Anterior cingulate cortex (tissue), 58 donors: Measurements from ENCODE around the gene LRRN4CL.
"Not testable (repeated sequence)": the region's sequence is repeated elsewhere in the genome, so short reads cannot be mapped to it uniquely, and the experiment has no call there.

Experiments used
- DNase-seq, 58 donors: peaks; one replicate each; lab custom pipeline; 2025; lab: John Stamatoyannopoulos, UW

LRRN4CL gene

DNA sequence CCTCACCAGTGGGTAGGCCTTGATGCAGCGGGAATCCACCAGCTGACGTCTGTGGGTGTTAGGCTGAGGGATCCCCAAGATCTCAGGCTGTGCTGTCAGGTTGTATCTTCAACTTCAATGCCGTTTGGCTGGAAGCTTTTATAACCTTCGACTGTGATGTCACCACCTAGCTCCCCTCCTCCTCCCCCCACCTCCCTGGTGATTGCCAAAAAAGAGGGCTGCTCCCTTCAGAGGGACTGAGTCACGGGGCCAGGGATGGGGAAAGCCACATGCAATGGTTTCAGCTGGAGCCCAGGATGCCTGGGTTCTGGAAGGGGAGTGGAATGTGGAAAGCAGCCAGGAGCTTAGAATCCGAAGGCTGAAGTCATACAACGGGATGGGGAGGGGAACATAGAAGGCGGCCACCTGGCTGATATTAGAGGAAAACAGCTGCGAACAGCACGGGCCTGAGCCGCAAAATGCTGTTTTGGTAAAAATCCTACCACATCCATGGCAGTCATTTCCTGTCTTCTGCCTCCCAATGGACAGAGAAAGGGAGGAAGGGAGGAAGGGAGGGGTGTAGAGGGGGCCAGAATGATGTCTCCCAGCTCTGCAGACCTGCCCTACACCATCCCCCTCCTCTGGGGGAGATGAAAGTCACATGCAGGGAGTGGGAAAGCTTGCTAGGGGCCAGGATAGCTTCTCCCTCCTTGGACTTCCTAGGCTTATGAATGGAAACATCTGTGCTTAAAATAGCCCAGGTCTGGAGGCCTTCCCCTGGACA lies at the start of gene LRRN4CL:
TSS of gene LRRN4CL (minus strand) at position 110 of the 763 bp plus-strand sequence. CDS start 1,022 bp downstream, outside the sequence.
- DNase-seq, result peak in 23 of 58 donors; percentile 11 to 79 (median 29)

DNA sequence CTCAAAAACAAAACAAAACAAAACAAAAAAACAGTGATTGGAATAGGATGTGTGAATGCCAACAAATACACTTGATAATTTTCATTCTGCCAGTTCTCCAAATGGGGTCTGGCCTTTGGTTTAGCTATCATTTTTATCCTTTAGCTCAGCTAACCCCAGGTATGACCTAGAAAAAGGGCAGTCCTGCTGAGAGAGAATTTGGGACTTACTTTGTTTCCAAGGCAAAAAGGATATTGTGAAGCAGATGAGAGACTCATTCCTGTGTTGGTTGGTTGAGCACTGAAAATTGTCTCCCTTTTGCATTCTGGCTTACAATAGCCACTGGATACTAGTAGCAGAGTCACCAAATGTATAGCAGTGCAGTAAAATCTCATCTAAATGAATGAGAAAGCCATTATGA lies 47.9 kb upstream of the LRRN4CL start:
- no peak for DNase-seq

DNA sequence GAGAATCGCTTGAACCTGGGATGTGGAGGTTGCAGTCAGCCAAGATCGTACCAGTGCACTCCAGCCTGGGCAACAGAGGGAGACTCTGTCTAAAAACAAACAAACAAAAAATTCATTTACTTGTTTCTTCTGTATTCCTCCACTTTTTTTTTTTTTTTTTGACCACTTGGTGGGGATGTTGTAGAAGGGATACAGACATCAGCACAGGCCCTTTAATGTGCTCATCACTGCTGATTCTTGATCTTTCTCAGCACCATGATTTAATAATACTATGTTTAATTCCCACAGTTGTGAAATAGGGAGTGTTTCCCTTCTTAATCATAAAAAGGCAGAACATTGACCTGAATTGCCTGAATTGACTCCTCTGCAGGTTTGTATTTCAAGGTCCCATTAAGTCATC lies 43.5 kb upstream of the LRRN4CL start:
- peak in 1 of 58 donors; percentile 41 for DNase-seq

DNA sequence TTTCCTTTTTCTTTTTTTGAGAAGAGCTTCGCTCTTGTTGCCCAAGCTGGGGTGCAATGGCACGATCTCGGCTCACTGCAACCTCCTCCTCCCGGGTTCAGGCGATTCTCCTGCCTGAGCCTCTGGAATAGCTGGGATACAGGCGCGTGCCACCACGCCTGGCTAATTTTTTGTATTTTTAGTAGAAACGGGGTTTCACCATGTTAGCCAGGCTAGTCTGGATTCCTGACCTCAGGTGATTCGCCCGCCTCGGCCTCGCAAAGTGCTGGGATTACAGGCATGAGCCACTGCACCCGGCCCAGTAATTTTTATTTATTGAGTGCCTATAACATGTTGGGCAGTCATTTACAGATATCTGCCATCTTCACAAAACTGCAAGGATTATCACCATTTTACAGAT lies 40.7 kb upstream of the LRRN4CL start:
- DNase-seq, result not testable (repeated sequence)

DNA sequence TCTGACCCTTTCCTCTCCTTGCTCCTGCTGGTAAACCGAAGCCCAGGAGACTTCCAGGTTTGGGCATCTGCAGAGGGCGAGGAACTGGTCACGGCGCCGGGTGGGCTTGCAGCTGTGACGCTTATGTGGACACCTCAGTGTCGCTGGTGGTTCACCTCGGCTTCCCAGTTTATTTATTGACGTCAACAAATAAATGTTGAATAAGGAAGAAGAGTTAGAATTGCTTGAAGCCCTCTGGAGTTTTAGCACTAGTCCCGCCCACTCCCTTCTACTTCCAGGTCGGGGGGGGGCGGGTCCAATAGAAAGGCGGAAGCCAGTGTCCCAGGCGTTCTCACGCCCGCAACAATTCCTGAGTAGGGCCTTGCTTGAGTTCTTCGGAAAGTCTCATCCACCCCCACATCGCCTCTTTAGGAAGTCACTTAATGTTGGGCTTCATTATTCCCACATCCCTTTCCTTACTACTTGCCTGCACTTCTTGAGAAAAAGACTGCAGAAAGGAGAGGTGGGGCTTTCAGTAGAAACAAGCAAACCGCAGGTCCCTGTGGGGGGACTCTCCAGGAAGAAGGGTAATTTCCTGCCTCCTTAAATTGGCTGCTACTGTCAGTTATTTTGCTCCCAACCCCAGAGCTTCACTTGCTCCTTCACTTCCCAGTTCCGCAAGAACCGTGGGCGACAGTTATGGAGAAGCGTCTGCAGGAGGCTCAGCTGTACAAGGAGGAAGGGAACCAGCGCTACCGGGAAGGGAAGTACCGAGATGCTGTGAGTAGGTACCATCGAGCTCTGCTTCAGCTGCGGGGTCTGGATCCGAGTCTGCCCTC lies 39.0 kb upstream of the LRRN4CL start, which contains the start of gene TTC9C:
TSS of gene TTC9C (plus strand) at position 316 of the 818 bp plus-strand sequence. CDS start at position 679, 363 bp downstream.
- DNase-seq, result peak in 57 of 58 donors; percentile 43 to 94 (median 83)

DNA sequence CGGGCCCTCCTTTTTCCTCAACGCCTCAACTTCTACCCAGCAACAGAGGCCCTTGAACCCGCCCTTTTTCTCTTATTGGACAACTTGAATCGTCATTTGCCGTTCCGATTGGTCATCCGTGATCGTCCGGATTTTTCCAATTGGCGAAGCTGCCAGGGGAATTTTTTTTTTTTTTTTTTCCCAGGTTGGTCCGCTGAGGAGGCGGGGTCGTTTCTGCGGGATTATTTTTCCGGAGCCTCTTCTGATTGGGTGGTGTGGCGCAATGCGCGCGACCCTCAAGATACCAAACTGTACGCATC lies 38.5 kb upstream of the LRRN4CL start:
- DNase-seq, result peak in 57 of 58 donors; percentile 60 to 98 (median 88)

DNA sequence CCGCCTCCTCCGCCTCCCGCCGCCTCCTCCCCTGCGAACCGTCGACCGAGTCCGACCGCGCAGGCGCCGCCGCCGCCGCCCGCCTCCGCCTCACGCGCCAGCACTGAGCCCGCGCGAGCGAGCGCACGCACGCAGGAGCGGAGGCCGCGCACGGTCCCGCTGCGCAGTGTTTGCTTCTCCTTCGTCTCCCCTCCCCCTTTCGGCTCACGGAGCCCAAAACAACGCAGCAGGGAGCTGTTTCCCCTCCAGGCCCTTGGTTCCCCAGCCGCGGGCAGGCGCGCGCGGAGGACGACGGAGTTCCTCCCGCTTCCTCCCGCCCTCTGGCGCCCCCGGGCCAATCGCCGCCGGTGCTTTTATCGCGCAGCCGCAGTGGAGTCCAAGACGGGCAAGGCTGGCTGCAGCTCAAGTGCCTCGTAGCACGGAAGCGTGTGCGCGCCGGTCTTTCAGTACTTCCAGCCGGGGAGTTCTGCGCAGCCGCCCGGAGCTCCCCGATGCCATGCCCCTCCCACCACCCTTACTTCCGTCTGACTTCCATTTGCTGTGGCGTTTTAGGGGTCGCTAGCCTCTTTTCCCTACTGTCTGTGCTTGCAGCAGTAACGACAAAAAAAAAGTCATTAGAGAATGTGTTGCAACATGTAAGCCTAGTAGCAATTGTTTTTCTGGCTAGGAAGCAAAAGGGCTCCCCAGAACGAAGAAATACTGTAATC lies 38.0 kb upstream of the LRRN4CL start, which contains the start of gene HNRNPUL2:
TSS of gene HNRNPUL2 (minus strand) at position 293 of the 707 bp plus-strand sequence. CDS start 301 bp downstream, outside the sequence.
- DNase-seq, result peak; percentile 85 to 99 (median 97)

DNA sequence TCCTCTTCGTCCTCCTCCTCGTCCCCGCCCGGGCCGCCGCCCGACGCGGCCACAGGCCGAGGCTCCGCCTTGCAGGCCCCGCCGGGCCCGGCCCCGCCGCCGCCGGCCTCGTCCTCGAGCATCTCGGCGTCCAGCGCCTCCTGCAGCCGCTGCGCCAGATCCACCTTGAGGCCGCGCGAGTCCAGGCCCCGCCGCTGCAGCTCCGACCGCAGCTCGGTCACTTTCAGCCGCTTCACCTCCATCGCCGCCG lies 37.5 kb upstream of the LRRN4CL start:
- peak in 2 of 58 donors; percentile 66 to 67 for DNase-seq

DNA sequence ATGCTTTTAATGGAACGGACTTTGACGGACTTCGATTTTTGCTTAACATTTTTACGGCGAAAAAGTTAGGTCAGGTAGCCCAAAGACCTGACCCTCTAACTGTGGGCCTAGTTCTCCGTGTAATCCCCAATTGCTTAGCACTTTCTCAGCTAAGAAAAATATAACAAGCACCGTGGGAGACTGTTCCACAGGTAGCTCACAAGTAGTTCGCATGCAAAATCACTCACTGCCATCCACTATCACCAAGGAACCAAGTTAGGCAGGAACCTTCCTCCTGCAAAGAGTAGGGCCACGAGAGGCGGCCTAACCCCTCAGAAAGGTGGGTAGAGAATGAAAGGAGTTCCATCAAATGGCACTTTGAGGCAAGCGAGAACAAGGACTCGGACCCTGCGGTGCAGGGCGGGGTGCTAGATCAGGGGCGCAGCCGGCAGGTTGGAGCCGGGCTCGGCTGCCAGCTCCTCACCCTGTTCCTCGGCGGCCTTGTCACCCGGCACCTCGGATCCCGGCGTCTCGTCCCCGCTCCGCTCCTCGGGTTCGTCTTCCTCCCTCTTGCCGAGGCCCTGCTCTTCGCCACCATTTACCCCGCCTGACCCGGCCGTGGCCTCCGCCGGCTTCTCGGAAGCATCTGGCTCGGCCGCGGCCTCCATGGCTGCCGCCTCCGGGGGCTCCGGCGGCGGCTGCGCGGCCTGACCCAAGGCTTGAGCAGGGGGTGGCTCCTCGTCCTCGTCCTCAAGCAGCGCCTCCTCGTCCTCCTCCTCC lies 37.0 kb upstream of the LRRN4CL start:
- peak in 9 of 58 donors; percentile 22 to 58 (median 38) for DNase-seq

DNA sequence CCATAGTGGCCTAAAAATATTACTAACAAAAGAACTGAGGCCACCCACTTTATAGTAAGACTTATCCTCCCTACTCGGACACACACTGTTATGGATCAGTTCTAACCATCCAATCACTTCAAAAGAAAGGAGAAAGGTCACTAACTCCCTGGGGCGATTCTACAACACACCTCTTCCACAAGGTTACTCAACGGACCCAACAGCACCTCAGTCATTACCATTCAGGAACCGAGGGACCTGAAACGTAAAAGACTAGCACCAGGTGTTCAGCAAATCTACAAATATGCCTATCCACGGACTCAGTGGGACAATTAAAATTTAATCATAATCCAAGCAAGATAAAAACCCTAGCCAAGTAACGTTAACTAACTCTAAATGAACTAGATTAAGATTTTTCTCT lies 36.3 kb upstream of the LRRN4CL start:
- no peak for DNase-seq

DNA sequence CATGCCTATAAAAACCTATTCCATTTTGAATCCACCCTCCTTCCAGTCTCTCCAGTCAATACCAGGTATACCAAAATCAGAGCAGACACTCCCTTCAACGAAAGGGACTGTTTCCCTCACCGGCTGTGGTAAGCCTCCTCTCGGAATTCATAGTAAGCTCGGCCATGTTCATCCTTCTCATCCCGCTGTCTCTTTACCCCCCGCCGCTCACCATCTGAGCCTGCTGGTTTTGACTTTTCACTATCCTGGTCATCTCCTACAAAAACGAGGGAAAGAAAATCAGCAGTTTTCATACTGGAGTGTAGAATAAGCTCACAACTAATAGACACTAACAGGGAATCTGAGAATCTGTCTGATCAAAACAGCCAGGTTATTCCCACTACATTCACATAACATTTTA lies 34.8 kb upstream of the LRRN4CL start:
- DNase-seq, result no peak

DNA sequence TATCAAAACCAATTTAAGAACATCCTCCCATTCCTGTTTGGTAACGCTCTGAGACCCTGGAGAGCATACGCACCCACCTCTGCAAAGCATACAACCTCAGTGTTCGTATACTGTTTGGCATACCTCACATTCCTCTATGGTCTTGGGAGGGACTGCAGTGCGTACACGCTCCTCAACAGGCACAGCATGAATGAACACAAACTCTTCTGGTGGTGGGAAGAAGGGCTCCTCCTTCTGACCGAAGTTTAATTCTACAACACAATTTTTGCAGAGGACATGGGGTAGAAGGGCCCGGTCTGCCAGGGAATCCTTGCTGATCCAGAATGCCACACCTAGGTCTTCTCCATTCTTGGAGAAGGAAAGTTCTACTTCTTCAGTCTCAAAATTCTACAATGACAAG lies 32.7 kb upstream of the LRRN4CL start:
- DNase-seq, result no peak

DNA sequence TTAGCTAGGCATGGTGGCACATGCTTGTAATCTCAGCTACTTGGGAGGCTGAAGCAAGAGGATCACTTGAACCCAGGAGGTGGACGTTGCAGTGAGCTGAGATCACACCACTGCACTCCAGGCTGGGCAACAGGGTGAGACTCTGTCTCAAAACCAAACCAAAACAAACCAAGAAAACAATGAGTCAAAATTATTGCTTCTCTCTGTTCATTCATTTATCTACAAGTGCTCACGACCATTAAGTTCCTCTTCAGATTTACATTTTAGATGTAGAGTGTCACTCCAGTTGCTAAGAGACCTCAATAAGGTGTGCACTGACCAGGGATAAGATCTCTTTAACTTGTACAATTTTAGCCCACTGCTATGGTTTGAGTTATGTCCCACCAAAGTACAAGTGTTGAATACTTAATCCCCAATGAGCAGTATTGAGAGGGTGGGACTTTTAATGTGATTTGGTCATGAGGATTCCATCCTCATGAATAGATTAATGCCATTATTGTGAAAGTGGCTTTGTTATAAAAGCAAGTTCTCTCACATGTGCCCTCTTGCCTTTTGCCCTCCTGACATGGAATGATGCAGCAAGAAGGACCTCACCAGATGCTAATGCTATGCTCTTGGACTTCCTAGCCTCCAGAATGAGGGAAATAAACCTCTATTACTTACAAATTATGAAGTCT lies 30.1 kb upstream of the LRRN4CL start:
- no peak for DNase-seq

DNA sequence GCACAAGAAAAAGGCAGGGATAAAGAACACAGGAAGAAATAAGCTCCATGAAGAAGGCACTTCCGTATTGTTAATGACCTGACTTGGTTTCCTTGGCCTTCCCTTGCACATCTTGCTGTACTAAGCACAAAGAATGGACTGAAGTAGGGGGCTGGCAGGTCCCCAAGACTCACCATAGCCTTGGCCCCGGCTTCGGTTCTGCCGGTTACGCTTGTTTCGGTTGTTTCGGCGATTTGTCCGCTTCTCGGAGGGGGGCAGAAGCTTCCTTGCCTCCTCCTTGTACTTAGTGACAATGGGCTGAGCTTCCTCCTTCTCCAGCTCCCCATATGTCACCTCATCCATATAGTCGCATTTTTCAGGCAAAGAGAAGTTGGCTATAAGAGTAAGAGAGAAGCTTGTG lies 27.5 kb upstream of the LRRN4CL start:
- DNase-seq, result peak in 1 of 58 donors; percentile 12

DNA sequence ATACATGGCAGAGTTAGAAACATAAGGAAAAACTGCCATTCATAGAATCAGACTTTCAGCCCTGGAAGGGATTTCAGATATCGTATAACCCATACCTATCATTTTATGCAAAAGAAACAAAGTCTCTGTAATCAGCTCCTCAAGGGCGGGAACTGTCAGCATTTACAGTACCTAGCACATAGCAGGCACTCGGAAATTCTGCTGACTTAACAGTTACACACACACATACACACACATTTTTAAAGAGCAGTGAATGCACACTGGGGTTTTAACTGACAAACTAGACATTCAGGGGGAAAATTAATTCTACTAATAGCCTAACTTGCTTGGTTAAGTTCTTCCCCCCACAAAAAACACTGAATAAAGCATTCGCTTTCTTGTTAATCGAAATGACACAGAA lies 26.9 kb upstream of the LRRN4CL start:
- DNase-seq, result no peak

DNA sequence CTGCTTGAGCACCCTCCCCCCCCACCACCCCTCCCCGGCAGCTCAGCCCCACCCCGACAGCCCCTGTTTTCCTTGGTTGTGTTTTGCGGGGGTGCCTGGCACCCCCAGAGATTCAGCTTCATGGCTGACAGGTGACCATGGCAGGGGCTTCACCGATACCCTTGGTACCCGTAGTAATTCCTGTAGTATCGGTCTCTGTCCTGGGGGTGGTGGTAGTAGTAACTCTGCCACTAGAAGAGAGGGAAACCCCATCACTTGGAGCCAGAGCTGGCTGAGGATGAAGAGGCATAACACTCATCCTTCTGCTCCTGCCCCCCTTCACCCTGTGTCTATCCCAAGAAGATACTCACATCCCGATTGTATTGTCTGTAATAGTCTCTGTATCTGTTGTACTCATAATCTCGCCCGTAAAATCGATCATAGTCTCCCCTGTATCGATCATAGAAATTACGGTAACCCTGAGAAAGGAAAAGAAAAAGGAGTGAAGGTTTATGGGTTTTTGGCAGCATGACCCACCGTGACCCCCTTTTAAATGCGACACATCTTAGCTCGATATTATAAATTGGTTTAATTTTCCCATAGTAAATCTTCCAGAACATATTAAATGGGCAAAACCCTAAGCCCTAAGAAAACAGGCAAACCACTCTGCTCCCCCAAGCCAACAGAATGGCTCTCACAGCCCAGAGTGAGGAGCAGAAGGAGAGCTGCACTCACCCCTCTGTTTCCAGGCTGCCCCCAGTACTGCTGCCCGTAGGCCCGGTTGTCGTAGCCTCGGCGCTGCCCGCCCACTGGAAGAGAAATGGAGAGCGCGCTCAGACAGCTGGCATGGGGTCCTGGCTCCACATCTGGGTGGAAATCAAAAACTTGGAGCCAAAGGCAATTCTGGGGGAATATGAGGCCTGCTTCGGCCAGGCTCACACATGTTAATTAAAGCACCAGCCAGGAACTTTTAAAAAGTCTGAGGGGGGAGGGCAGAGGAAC lies 26.1 kb upstream of the LRRN4CL start:
- no peak for DNase-seq

DNA sequence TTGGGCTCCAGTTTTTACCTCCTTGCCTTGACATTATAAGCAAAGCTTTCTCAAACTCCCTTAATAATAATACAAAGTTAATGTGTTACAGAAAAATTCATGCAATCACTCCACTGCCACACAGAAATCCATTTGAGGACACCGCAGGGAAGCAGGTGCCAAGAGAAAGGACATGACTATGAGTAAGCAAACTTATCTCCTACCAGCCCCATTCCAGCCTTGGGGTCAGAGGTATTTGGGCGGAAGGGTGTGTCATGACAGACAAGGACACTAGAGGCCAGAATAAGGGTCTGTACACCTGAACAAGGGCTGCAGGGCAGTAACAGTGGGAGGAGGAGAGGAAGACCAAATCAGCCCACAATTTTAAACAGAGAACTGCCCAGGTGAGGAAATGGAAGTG lies 24.0 kb upstream of the LRRN4CL start:
- no peak for DNase-seq

DNA sequence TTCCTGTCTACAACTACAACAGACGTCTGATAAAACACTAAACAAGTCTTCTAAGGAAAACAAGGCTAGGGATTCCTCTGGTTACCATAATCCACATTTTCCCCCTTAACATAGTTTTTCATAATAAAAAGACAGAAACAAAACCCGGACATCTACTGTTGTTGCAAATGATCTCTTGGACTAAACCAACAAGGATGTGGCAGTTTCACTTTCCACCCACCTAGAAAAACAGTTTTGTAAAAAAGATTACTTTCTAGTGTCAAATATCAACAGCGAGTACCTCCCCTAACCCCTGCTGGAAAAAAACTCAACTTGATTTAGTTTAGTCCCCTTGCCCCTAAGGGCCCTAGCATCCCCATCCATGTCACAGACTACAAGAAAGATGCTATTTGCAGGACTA lies 23.5 kb upstream of the LRRN4CL start:
- DNase-seq, result no peak
